Raji (cell line): ENCODE data around the gene DCDC2C.

Source experiments
- POLR2A ChIP-seq: IDR thresholded peaks from 2 replicates; pipeline ENCODE4 v1.6.1; 2011; ENCODE audit warnings: low read depth, low read length, control low read depth; ENCODE audit not compliant: insufficient read depth

The DCDC2C gene

DNA sequence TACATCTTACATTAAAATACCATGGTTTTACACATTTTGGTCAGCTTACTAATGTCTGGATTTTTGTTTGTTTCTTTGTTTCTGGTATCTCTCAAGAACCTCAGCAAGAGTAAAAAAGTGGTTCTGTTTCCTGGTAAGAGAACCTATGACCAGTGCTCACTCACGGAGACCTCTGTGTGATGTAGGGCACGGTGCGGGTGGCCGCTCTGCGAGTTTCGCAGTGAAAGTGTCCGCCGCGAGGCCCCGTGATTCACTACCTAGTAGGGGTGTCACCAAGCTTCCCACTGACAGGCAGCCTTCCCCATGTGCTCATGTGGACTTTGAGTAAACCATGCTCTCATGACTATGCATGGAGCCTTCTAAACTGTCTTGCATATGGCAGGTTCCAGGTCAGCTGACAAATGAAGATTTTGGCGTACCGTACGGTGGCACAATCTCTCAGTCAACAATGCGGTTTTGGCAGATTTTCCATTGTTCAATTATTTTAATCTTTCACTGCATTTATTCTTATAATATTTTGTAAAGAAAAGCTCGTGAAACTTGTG, 137.3 kb downstream of the DCDC2C start:
- no peak for TF ChIP-seq POLR2A

DNA sequence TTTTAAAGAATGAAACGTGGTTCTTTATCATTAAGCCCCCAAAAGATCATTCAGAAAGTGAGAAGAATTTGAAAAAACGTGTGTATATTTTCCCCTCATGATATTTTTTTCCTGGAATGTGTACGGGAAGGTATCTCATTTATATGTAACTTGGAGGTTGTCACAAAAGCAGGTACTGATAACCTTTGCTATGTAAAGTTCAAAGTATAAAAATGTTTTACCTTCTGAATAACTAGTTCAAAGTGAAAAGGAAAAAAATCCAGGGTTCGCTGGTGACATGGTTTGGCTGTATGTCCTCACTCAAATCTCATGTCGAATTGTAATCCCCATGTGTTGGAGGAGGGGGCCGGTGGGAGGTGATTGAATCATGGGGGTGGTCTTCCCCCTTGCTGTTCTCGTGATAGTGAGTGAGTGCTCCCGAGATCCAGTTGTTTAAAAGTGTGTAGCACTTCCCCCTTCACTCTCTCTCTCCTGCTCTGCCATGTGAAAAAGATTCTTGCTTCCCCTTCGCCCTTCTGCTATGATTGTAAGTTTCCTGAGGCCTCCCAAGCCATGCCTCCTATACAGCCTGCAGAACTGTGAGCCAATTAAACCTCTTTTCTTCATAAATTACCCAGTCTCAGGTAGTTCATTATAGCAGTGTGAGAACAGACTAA, 144.2 kb downstream of the DCDC2C start:
- TF ChIP-seq POLR2A: no peak

DNA sequence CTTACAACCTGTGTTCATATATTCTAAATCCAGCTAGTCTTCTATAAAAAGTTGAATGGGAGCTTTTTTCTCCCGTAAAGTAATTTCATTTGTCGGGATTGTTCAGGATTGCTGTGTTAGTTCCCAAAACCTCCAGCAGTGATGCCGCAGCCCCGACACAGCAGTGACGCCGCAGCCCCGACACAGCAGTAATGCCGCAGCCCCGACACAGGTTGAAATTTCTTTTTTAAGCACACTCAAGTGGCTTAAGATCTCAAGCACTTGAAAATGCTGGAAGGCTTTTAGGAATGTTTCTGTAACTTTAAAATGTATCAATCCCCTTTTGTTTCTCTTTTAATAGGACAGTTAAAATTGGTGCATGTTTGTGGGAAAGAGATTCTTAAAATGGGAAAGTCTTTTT, 145.4 kb downstream of the DCDC2C start:
- no peak for TF ChIP-seq POLR2A

DNA sequence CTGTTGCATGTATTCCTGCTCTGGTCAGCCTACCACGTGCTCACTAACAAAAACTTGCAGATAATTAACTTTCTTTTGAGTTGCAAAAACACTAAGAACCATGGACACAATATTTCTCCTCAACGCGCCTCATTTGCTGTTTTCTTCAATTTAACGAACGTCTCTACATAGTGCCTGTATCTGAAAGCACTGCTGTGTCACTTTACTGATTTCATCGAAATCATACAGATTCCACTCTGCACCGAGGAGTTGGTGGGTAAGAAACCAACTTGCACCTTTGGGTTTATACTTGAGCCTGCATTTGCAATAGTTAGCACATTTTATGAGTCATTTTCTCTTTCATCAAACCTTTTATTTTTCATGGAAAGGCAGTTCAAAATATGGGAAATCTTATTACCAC, 145.8 kb downstream of the DCDC2C start:
- no peak for TF ChIP-seq POLR2A

DNA sequence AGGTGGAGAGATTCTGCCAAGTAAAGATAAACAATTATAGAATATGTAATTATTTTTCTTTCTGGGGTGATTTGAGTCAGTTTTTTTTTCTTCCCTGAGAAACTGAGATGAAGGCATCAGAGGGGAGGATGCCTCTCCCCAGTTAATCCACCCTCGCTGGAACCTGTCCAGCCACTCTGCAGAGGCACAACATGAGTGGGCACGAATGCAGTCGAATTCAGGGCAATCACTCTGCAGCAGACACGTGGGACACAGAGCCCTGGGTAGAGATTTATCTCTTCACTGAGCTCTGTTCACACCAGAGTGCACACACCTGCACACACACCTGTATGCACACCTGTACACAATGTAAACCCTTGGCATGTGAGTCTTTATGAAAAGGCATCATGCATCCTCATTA, 154.2 kb downstream of the DCDC2C start:
- TF ChIP-seq POLR2A: no peak

DNA sequence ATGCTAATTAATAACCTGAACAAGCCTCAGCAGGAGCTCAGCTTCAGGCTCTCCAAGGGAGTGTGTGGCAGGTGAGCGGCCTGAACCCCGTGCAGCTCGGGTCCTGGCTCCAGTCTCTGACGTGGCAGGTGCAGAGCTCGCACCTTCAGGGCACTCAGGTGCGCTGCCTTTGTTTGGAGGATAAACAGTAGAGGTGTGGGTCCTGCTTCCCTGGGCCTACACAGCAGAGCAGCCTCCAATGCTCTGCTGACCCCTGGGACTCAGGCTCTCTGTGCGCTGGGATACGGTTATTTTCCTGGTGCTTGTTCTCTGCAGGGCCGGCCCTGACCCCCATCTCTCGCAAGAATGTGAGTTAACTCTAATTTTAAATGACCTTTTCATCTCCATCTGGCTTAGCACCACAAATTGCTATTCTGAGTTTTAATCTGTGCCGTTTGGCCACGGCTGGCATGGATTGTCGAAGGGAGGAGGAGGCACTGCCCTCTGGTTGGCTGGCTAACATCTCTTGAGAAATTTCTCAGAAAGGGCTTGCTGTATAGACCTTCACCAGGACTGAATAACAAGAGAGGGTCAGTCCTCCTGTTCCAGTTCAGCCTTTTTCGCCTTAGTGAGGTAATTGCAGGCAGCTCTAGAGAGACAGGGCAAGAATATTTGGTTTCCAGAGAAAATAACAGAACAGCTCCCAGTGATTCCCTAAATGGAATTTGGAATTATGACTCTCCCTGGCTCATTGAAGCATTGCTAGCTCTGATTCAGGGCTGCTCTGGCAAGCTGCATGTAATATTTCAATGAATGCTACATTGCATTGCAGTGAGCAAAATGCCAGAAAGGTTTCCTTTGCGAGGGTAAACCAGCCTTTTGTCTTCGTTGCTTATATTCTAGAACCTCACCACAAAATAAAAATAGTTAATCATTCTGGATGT, 161.8 kb downstream of the DCDC2C start:
- no peak for TF ChIP-seq POLR2A

DNA sequence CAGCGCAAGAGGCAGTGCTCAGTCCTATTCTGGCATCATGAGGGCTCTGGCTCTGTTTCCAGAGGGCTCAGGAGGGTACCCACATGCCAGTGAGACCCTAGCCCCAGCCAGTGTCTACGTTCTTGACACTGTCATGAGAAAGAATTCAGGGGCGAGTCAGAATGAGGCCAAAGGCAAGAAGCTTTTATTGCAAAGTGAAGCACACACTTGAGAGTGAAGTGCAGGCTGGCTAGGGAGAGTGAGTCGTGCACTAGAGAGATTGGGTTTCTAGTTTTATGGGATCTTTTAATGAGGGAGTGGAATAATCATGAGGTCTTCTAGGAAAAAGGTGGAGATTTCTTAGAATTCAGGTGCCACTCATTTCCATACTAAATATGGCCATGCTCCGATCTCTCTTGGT, 164.1 kb downstream of the DCDC2C start:
- no peak for TF ChIP-seq POLR2A

DNA sequence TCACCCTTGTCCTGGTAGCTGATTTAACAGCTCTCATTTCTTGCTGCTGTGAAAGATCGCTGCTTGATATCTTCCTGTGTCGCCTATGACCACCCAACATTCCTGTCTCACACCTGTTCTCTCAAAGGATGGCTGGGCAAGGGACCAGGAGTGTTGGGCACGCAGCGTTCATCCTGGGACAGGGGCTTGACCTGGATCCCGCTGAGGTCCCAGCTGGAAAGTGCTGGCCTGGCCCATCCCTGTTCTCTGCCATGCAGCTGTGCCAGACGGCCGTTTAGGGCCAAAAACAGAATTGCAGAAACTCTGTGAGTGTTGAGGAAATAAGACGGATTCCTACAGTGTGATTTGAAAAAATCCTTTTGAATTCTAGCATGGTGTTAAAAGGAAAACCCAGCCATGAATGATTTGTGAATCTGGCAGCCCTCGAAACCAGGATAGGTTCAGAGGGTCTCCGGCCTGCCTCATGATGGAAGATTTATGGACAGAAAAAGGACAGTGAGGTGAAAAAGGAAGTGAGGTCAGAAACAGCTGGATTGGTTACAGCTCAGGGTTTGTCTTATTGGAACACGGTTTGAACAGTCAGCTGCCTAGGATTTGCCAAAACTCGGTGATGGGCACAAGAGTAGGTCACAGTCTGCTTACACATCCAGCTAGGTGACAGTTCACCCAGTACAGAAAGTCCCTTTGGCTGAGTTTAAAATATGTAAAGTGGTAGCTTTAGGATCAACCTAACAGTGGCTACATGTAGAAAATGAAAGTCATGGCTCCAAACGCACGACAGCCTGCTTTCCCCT, 164.8 kb downstream of the DCDC2C start:
- TF ChIP-seq POLR2A: no peak

DNA sequence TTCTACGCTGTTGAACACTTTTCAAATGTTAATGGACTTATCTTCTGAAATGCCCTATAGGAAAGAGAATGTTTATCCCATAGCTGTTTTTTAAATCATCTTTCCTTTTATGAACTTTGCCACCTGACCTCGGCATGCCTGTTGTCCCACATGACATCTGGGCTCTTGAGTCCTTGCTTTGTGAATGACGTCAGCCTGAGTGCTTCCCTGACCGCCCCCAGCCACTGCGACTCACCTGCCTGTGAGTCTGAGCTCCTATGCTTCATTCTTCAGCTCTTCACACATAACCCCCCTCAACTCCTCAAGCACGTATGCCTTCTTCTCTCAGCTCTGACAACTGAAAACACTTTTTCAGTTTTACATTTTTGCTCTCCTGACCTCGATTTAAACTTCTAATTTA, 166.8 kb downstream of the DCDC2C start:
- no peak for TF ChIP-seq POLR2A

DNA sequence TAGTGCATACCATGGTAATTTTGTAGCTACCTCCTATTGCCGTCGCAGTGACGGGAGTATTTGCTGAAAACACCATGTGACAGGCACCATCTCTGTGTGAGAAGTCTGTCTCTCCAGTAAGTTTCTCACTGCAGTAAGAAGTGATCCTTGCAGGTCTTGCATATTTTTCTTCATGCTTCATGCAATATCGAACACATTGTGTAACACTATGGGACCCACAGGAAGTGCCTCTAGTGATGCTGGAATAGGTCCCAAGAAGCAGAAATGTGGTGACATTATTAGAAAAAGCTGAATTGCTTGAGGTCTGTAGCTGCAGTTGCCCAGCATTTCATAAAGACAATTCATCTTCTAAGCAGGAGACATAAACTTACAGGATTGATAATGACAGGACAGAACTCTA, 167.6 kb downstream of the DCDC2C start:
- no peak for TF ChIP-seq POLR2A

DNA sequence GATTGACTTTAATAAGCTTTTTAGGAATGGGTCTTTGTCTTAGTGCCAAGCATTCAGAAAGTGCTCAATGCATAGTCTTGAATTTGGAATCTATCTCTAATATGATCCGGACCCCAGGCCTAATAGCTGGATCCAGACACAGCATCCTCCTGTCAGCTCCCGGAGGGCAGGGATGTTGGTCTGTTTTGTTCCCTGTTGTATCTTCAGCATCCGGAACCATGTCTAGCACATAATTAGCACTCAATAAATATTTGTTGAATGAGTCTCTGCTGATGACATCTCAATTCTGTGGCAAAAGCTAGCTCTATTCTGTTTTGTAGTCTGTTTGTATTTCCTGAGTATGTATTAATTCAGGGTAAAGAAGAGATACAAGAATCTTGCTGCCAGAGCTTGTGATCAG, 169.1 kb downstream of the DCDC2C start:
- no peak for TF ChIP-seq POLR2A

DNA sequence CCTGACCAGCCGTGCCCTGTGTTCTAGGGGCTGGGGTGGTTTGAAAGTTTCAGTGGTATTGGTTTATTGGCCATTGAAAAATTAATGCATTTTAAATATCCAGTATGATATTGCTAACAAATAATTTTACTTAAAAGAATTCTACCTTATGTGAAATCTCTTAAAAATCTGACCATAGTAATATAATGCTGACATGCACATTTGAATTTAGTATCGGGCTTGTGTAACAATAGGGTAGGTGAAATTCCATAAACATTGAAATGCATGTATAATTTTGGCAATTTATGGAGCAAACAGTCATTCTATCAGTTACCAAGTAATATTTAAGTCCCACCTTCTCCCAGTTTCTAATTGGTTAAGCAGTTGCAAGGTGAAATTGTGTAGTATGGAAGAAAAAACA, 170.5 kb downstream of the DCDC2C start:
- no peak for TF ChIP-seq POLR2A

DNA sequence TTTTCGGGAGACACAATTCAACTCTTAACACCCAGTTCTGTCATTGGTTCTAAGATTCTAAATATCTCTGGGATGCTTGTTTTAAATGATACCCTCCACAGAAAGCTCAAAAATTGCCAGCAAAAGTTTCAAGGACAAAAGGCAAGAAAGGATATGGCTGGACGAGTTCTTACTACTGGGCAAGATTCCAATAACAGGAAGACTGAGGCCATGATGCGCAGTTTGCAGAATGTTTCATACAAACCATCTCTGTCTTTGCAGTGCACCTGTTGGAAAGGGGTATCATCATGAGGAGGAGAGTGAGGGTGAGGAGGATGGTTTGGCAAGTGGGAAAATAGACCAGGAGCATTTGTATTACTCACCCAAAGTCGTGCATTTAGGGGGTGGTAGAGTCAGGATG, 172.8 kb downstream of the DCDC2C start:
- TF ChIP-seq POLR2A: no peak

DNA sequence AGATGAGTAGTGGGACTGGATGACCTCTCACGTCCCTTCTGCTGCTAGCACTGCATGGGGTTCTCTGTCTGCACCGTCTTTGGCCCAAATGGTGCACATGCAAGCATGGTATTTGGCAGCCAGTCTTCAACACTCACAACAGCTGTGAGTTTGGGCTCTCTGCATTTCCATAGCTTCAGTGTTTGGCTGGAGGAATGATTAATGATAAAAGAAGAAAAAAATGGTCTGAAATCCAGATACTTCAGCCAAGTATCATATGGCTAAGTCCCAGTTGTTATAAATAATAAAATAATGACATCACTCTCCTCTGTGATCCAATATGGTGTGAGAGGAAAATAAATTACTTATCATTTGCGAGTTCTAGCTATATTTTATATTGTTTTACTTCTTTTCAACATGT, 173.3 kb downstream of the DCDC2C start:
- no peak for TF ChIP-seq POLR2A
